Suppressor macrophage (primary cell): ENCODE results near the gene PLA2G4B.

ENCODE experiments used
- DNase-seq, 4 experiments: peaks; one replicate each; pipeline ENCODE4 v3.0.0-alpha.2; 2020 to 2022

The PLA2G4B gene

DNA sequence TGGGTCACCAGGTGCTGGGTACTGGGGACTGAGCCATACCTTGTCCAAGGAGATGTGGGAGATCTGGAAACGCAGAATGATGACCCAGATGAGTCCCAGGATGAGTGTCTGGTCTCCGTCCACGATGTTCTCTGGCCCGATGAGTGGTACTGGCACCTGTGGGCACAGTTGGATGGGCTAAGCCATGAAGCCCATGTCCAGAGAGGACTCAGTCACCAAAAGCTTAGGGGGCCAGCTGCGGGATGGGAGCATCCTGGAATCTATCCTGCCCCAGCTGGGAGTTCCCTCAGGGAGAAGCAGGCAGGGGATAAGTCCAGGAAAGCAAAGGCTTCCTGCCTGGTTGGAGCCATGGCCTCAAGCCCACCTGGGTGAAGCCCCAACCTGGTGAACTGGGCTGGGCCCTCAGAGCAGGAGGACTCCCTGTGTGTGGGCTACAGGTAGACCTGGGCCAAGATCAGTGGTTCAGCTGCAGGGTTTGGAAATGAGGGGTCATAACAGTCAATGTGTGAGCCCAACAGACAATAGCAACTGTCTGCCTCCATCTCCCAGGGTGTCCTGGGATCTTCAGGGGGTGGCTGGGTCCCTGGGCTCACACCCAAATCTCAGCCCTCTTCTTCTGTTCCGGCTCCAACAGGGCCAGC is 51.5 kb downstream of the PLA2G4B start:
- no peak for DNase-seq

DNA sequence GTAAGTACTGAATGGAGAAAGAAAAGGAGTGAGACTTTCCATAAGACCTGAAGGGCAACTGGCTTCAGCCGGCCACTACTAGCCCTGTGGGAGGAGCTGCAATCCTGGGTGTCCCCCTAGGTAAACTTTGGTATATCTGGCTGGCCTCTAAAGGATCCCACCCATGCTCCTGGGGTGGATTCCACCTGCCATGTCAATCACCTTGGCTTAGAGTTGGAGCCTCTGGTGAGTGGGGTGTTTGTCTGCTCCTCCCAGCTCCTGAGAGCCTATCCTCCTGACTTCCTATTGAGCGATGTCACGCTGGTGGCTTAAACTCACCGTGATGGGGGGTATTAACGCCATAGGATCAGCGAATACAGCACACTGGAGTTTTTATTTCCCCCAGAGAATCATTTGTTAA is 52.6 kb downstream of the PLA2G4B start:
- no peak for DNase-seq

- no peak for DNase-seq
Observed at GRCh38 chr15:41891946-41892345, 53.3 kb downstream of the PLA2G4B start.

GRCh38 chr15:41892621-41893421 is 54.2 kb downstream of the PLA2G4B start:
- no peak for DNase-seq

DNA sequence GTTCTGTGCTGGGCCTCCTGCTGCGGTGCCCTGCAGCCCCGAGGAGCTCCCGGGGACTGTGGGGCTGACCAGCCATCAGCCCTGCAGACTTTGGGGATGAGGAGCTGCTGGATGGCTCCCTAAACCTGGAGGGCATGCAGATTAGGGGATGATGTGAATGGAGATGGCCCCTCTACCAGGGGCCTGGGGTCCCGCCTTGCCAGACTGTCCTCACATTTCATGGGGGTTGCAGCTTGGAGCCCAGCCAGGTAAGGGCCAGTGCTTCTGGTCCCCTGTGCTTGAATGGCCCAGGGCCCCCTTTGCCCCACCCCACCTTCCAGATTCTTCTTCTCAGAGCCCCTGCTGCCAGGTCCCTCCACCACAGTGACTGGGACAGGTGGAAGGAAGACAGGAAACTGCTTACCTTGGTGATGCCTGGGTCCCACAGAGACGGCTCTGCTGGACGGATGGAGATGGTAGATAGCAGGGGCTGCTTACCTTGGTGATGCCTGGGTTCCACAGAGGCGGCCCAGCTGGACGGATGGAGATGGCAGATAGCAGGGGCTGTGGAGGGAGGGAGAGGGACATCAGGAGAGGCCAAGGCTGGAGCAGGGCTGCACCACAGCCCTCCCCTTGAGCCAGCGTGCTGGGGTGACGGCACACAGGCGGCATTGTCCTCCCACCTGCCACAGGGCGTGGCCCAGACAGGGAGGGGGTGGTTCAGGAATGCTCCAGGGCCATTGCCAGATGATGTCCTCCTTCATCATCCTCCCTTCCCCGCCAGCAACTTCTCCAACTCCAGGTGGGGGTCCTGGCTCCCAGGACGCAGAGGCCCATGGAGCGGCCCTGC is 55.0 kb downstream of the PLA2G4B start, which contains the start of gene SPTBN5:
Gene SPTBN5, minus strand, starts transcription at position 632 of the 829 bp plus-strand sequence. Its CDS starts 556 bp downstream, at position 76.
- no peak for DNase-seq

- no peak for DNase-seq
Observed at GRCh38 chr15:41894251-41894790, 55.7 kb downstream of the PLA2G4B start.

GRCh38 chr15:41894791-41895463 is 56.3 kb downstream of the PLA2G4B start:
- DNase-seq = peak; percentile 81 to 87 (median 86)

DNA sequence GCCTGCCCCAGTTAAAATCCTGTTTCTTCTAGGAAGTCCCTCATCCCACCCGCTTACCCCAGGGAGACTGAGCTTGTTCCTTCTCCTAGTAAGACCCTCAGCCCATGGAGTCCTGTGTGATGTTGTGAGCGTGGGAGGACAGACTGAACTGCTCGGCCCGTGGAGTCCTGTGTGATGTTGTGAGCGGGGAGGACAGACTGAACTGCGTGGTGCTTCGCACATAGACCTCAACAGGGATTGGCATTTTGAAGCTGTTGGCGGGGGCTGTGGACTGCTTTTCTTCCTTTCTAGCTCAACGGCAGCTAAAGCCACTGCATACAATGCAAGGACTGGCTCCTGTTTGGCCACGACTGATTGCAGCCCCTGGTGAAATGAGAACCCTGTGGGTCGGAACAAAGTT is 56.8 kb downstream of the PLA2G4B start:
- no peak for DNase-seq

GRCh38 chr15:41895957-41896356 is 57.3 kb downstream of the PLA2G4B start:
- no peak for DNase-seq

GRCh38 chr15:41896566-41896965 is 57.9 kb downstream of the PLA2G4B start:
- no peak for DNase-seq

DNA sequence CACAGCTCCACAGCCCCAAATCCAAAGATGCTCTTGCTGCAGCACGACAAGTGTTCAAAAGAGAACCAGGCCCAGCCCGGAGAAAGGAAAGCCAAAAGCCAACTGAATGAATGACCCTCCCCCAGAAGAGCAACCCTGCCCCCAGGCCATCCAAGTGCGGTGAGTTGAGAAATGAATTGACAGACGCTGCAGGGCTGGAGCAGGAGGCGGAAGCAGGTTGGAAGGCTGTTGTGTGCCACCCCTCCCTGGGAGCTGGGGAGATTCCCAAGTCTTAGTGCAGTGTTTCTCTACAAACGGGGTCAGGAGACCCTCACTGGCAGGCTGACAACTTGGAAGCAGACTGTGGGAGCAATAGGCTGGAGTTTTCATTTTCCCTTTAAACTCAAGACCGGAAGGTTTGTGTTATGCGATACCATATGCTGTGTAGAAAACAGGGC is 58.7 kb downstream of the PLA2G4B start:
- no peak for DNase-seq
